ENCODE results near the gene MOSMO. TPM values are rescaled to one million over a fixed set of nuclear protein-coding genes. Genes with fewer than 3 reads are reported as not detected.
A peak's percentile ranks its signal among the peaks of the same experiment; 100 is the strongest.

MOSMO gene
- total and polyA plus RNA-seq, 2 experiments from 2014 or later = 2.7 to 11.7 TPM

- in situ Hi-C loops (cut with MboI) = no loop called here
- Histone ChIP-seq H3K4me2 (ENCODE audit: unreplicated experiment) (no peak overlapping the region), H3F3A (ENCODE audit: insufficient read depth) (peaks cover 16% of the 10 kb centered on the region), H3K36me3 (ENCODE audit: low read depth) (peaks cover 15% of the 10 kb centered on the region; the same call in 1 of the 2 replicates), H3K79me2 (ENCODE audit: insufficient read depth) (peaks cover 83% of the 10 kb centered on the region), H3K4me1 (ENCODE audit: insufficient read depth) (peaks cover 21% of the 10 kb centered on the region), H3K27me3 (replicated peaks; ENCODE audit: insufficient read depth) (no peaks in the 10 kb centered on the region), H3K4me3 (no peak overlapping the region), H2AFZ (no peak overlapping the region), H3K9me2 (ENCODE audit: insufficient read depth) (no peaks in the 10 kb centered on the region), H3K27ac (no peak overlapping the region), H3K9me3 (ENCODE audit: low read depth) (no peaks in the 10 kb centered on the region), H4K20me1 (ENCODE audit: insufficient read depth) (0 out of 2 replicates have a peak, but pooled peaks cover 4% of the 10 kb centered on the region), H3K9ac (no peak overlapping the region)
- TF ChIP-seq EZH2phosphoT487 (IDR thresholded peaks at IDR 0.05; ENCODE audit: insufficient read depth, low read depth) = no peak
- TF ChIP-seq EZH2 (IDR thresholded peaks at IDR 0.05; ENCODE audit: insufficient read depth, poor library complexity, severe bottlenecking) = no peak
- DNase-seq = no peak
- WGBS, 2 experiments (ENCODE audit: low coverage in 1 of 2, low lambda C conversion rate in 2 of 2, missing lambda C conversion rate in 2 of 2) = 95 to 97% methylated on average over 7 of the region's 7 CpGs
Measured at GRCh38 chr16:22071331-22071910, 63.5 kb downstream of the MOSMO start.

GRCh38 chr16:22073350-22073749 is 65.4 kb downstream of the MOSMO start:
- TF ChIP-seq EZH2phosphoT487 (IDR thresholded peaks at IDR 0.05; ENCODE audit: insufficient read depth, low read depth) (no peak), EZH2 (IDR thresholded peaks at IDR 0.05; ENCODE audit: insufficient read depth, poor library complexity, severe bottlenecking) (no peak)
- H3F3A ChIP-seq (ENCODE audit: insufficient read depth) = peaks cover 18% of the 10 kb centered on the region
- peaks cover 73% of the 10 kb centered on the region for H3K79me2 ChIP-seq (ENCODE audit: insufficient read depth)
- H4K20me1 ChIP-seq (ENCODE audit: insufficient read depth) = 0 out of 2 replicates have a peak, but pooled peaks cover 4% of the 10 kb centered on the region
- no peak overlapping the region for H3K9ac ChIP-seq
- no peak overlapping the region for H3K27ac ChIP-seq
- peak; percentile 9 for DNase-seq
- H3K9me3 ChIP-seq (ENCODE audit: low read depth) = no peaks in the 10 kb centered on the region
- no peak overlapping the region for H3K4me2 ChIP-seq (ENCODE audit: unreplicated experiment)
- no peak overlapping the region for H2AFZ ChIP-seq
- H3K36me3 ChIP-seq (ENCODE audit: low read depth) = peaks cover 6% of the 10 kb centered on the region; the same call in 1 of the 2 replicates
- no peak overlapping the region for H3K4me3 ChIP-seq
- H3K27me3 ChIP-seq (replicated peaks; ENCODE audit: insufficient read depth) = no peaks in the 10 kb centered on the region
- no peaks in the 10 kb centered on the region for H3K9me2 ChIP-seq (ENCODE audit: insufficient read depth)
- WGBS, 2 experiments (ENCODE audit: low coverage in 1 of 2, low lambda C conversion rate in 2 of 2, missing lambda C conversion rate in 2 of 2) = 74 to 79% methylated on average over 3 of the region's 3 CpGs
- peaks cover 25% of the 10 kb centered on the region for H3K4me1 ChIP-seq (ENCODE audit: insufficient read depth)
- in situ Hi-C loops (cut with MboI) = no loop called here

- no peaks in the 10 kb centered on the region for H3K9me3 ChIP-seq (ENCODE audit: low read depth)
- H3K9me2 ChIP-seq (ENCODE audit: insufficient read depth) = no peaks in the 10 kb centered on the region
- in situ Hi-C loops (cut with MboI) = no loop called here
- peaks cover 18% of the 10 kb centered on the region for H3F3A ChIP-seq (ENCODE audit: insufficient read depth)
- no peak overlapping the region for H3K4me3 ChIP-seq
- H3K36me3 ChIP-seq (ENCODE audit: low read depth) = peaks cover 6% of the 10 kb centered on the region; the same call in 1 of the 2 replicates
- no peak overlapping the region for H3K9ac ChIP-seq
- H4K20me1 ChIP-seq (ENCODE audit: insufficient read depth) = 0 out of 2 replicates have a peak, but pooled peaks cover 4% of the 10 kb centered on the region
- no peak overlapping the region for H2AFZ ChIP-seq
- H3K4me1 ChIP-seq (ENCODE audit: insufficient read depth) = peaks cover 25% of the 10 kb centered on the region
- WGBS, 2 experiments (ENCODE audit: low coverage in 1 of 2, low lambda C conversion rate in 2 of 2, missing lambda C conversion rate in 2 of 2) = 90 to 92% methylated on average over 11 of the region's 11 CpGs
- DNase-seq = peak; percentile 39
- H3K27ac ChIP-seq = peak overlapping the region; percentile 3; the same call in 1 of the 2 replicates
- no peak for TF ChIP-seq EZH2phosphoT487 (IDR thresholded peaks at IDR 0.05; ENCODE audit: insufficient read depth, low read depth)
- no peak for TF ChIP-seq EZH2 (IDR thresholded peaks at IDR 0.05; ENCODE audit: insufficient read depth, poor library complexity, severe bottlenecking)
- H3K27me3 ChIP-seq (replicated peaks; ENCODE audit: insufficient read depth) = no peaks in the 10 kb centered on the region
- peak overlapping the region; percentile 4 for H3K4me2 ChIP-seq (ENCODE audit: unreplicated experiment)
- peaks cover 69% of the 10 kb centered on the region for H3K79me2 ChIP-seq (ENCODE audit: insufficient read depth)
Measured at GRCh38 chr16:22075043-22075757, 67.3 kb downstream of the MOSMO start.

GRCh38 chr16:22075776-22076175 is 67.9 kb downstream of the MOSMO start:
- H3F3A ChIP-seq (ENCODE audit: insufficient read depth) = peaks cover 18% of the 10 kb centered on the region
- WGBS, 2 experiments (ENCODE audit: low coverage in 1 of 2, low lambda C conversion rate in 2 of 2, missing lambda C conversion rate in 2 of 2) = 89 to 92% methylated on average over 1 of the region's 1 CpG
- in situ Hi-C loops (cut with MboI) = no loop called here

More at GRCh38 chr16:22075776-22076175, 67.9 kb downstream of the MOSMO start:
- Histone ChIP-seq H3K4me1 (ENCODE audit: insufficient read depth) (peaks cover 25% of the 10 kb centered on the region), H3K9me3 (ENCODE audit: low read depth) (no peaks in the 10 kb centered on the region), H3K9ac (no peak overlapping the region), H3K27ac (0 out of 2 replicates have a peak overlapping the region, but pooled peaks have one; percentile 3), H3K4me2 (ENCODE audit: unreplicated experiment) (peak overlapping the region; percentile 4), H4K20me1 (ENCODE audit: insufficient read depth) (0 out of 2 replicates have a peak, but pooled peaks cover 4% of the 10 kb centered on the region), H3K36me3 (ENCODE audit: low read depth) (peaks cover 6% of the 10 kb centered on the region; the same call in 1 of the 2 replicates), H3K4me3 (no peak overlapping the region), H3K9me2 (ENCODE audit: insufficient read depth) (no peaks in the 10 kb centered on the region), H3K27me3 (replicated peaks; ENCODE audit: insufficient read depth) (no peaks in the 10 kb centered on the region), H2AFZ (no peak overlapping the region), H3K79me2 (ENCODE audit: insufficient read depth) (peaks cover 64% of the 10 kb centered on the region)
- DNase-seq = peak; percentile 68
- TF ChIP-seq EZH2 (IDR thresholded peaks at IDR 0.05; ENCODE audit: insufficient read depth, poor library complexity, severe bottlenecking) = no peak
- TF ChIP-seq EZH2phosphoT487 (IDR thresholded peaks at IDR 0.05; ENCODE audit: insufficient read depth, low read depth) = no peak
